Measurements from ENCODE around the gene MAP3K20. TPM values are rescaled to one million over a fixed set of nuclear protein-coding genes. Genes with fewer than 3 reads are reported as not detected.
"Not testable (repeated sequence)": the region's sequence is repeated elsewhere in the genome, so short reads cannot be mapped to it uniquely, and the experiment has no call there.

The MAP3K20 gene
- total and polyA plus RNA-seq, 2 donors (not counting 3 experiments of a cell fraction or from before 2014, with no cell fraction given): 7.8 to 31.5 TPM

- dilution Hi-C loops (cut with MboI; ENCODE audit: extremely low pct_ligation_motif_present, low sequenced_read_pairs) (no loop called here), intact Hi-C loops (cut with micrococcal nuclease) (no loop called here)
- Histone ChIP-seq H3K4me3 (replicated peaks in 1 of 3; ENCODE audit: insufficient read depth in 1 of 3, low read depth in 1 of 3, low read length in 3 of 3) (no peak overlapping the region), H3K27me3 (ENCODE audit: control insufficient read depth in 2 of 2, insufficient read depth in 2 of 2, low read length in 2 of 2) (no peaks in the 10 kb centered on the region), H3K27ac (ENCODE audit: insufficient read depth, low read depth, low read length) (no peak overlapping the region), H3K4me1 (ENCODE audit: control insufficient read depth, extremely low read depth, insufficient read depth, low read length) (no peaks in the 10 kb centered on the region), H3K79me2 (ENCODE audit: control insufficient read depth, insufficient read depth, low read length) (no peaks in the 10 kb centered on the region), H2AFZ (ENCODE audit: low read depth, low read length) (no peak overlapping the region), H3K36me3 (ENCODE audit: control insufficient read depth in 2 of 2, extremely low read depth in 1 of 2, insufficient read depth in 2 of 2, low read length in 2 of 2) (no peaks in the 10 kb centered on the region), H3K9ac (replicated peaks; ENCODE audit: extremely low read depth, insufficient read depth, low read length) (no peak overlapping the region), H3K9me1 (replicated peaks; ENCODE audit: control insufficient read depth, extremely low read depth, insufficient read depth, low read length) (no peaks in the 10 kb centered on the region), H3K9me3 (replicated peaks; ENCODE audit: control insufficient read depth, insufficient read depth, low read length) (no peaks in the 10 kb centered on the region), H4K20me1 (replicated peaks; ENCODE audit: control insufficient read depth, extremely low read depth, insufficient read depth, low read length) (no peaks in the 10 kb centered on the region), H3K4me2 (ENCODE audit: insufficient read depth, low read length) (no peak overlapping the region)
- POLR2A ChIA-PET: no interaction called here
- FAIRE-seq (no peak), DNase-seq (ENCODE audit: low read depth, low spot score) (no peak)
- no TSS peak for BruUV-seq (replicated peaks)
- CTCF ChIA-PET: interaction anchor here (1.0 to 2.2 kb wide), 4 partner anchors 10 to 144 kb away, joined by 3 to 7 read pairs (median 4); no protein-coding TSS in a partner anchor
- no peak for TF ChIP-seq EZH2 (IDR thresholded peaks at IDR 0.05; ENCODE audit: borderline replicate concordance, low read depth, low read length, severe bottlenecking)
- no peak for TF ChIP-seq FOS (IDR thresholded peaks at IDR 0.05; ENCODE audit: borderline replicate concordance, insufficient read depth, low read length)
- no peak for TF ChIP-seq MAX (IDR thresholded peaks at IDR 0.05; ENCODE audit: insufficient read depth, insufficient read length)
- TF ChIP-seq JUN (IDR thresholded peaks at IDR 0.05; ENCODE audit: borderline replicate concordance, insufficient read depth, insufficient read length, low read depth): no peak
- no peak for TF ChIP-seq POLR2A (IDR thresholded peaks at IDR 0.05; ENCODE audit: low read depth, low read length)
- TF ChIP-seq MYC (IDR thresholded peaks at IDR 0.05; ENCODE audit: low read depth, low read length): no peak
- TF ChIP-seq CTCF (IDR thresholded peaks at IDR 0.05; ENCODE audit: extremely low read depth in 1 of 2, insufficient read depth in 1 of 2, low read depth in 1 of 2, low read length in 2 of 2): no peak
- no peak for TF ChIP-seq POLR2AphosphoS5 (IDR thresholded peaks at IDR 0.05; ENCODE audit: insufficient read depth, low read depth, low read length)
- TF ChIP-seq GATA2 (IDR thresholded peaks at IDR 0.05; ENCODE audit: insufficient read depth, insufficient read length, low read depth, low read length): no peak
These were observed 96.4 kb downstream of the MAP3K20 start for GRCh38 chr2:173171924-173172643.

GRCh38 chr2:173174339-173174738 is 98.7 kb downstream of the MAP3K20 start:
- H3K4me2 ChIP-seq (ENCODE audit: insufficient read depth, low read length); H3K27me3 ChIP-seq (ENCODE audit: control insufficient read depth in 2 of 2, insufficient read depth in 2 of 2, low read length in 2 of 2); H3K27ac ChIP-seq (ENCODE audit: insufficient read depth, low read depth, low read length); FAIRE-seq; intact Hi-C loops (cut with micrococcal nuclease); BruUV-seq (replicated peaks); POLR2A ChIA-PET; dilution Hi-C loops (cut with MboI; ENCODE audit: extremely low pct_ligation_motif_present, low sequenced_read_pairs); H3K36me3 ChIP-seq (ENCODE audit: control insufficient read depth in 2 of 2, extremely low read depth in 1 of 2, insufficient read depth in 2 of 2, low read length in 2 of 2); H2AFZ ChIP-seq (ENCODE audit: low read depth, low read length); H3K4me3 ChIP-seq (replicated peaks in 1 of 3; ENCODE audit: insufficient read depth in 1 of 3, low read depth in 1 of 3, low read length in 3 of 3); H3K9ac ChIP-seq (replicated peaks; ENCODE audit: extremely low read depth, insufficient read depth, low read length); H3K4me1 ChIP-seq (ENCODE audit: control insufficient read depth, extremely low read depth, insufficient read depth, low read length); CTCF ChIA-PET; H3K79me2 ChIP-seq (ENCODE audit: control insufficient read depth, insufficient read depth, low read length); H3K9me3 ChIP-seq (replicated peaks; ENCODE audit: control insufficient read depth, insufficient read depth, low read length); DNase-seq (ENCODE audit: low read depth, low spot score); H3K9me1 ChIP-seq (replicated peaks; ENCODE audit: control insufficient read depth, extremely low read depth, insufficient read depth, low read length); H4K20me1 ChIP-seq (replicated peaks; ENCODE audit: control insufficient read depth, extremely low read depth, insufficient read depth, low read length): not testable (repeated sequence)
